SK-N-SH treated with all-trans-retinoic acid at 6 μM for 48 hours (cell line): ENCODE measurements around the gene PCBD2.
A peak's percentile ranks its signal among the peaks of the same experiment; 100 is the strongest.

ENCODE experiments used
- ATAC-seq: fragments of 200-7000 bp; cut with Tn5 transposase; 3 replicates; pipeline ENCODE4 v1.9.1; 2020; ENCODE audit warnings: mild to moderate bottlenecking, moderate library complexity
- CSDC2 ChIP-seq: fragments of 250-450 bp; sonication (Bioruptor Pico); IDR thresholded peaks from 2 replicates; pipeline ENCODE4 v1.5.0; 2020; ENCODE audit warnings: mild to moderate bottlenecking, moderate library complexity
- GLIS3 ChIP-seq: fragments of 250-450 bp; sonication (Bioruptor Pico); IDR thresholded peaks from 2 replicates; pipeline ENCODE4 v1.5.0; 2020; ENCODE audit warnings: mild to moderate bottlenecking, moderate library complexity
- ISL1 ChIP-seq: fragments of 250-450 bp; sonication (Bioruptor Pico); IDR thresholded peaks from 2 replicates; pipeline ENCODE4 v2.1.2; 2022; ENCODE audit warnings: mild to moderate bottlenecking, moderate library complexity
- OSR1 ChIP-seq: fragments of 250-450 bp; sonication (Bioruptor Pico); IDR thresholded peaks from 2 replicates; pipeline ENCODE4 v1.8.0; 2022; ENCODE audit warnings: moderate library complexity, mild to moderate bottlenecking, inconsistent platforms
- RARB ChIP-seq: fragments of 250-450 bp; sonication (Bioruptor Pico); IDR thresholded peaks from 2 replicates; pipeline ENCODE4 v1.8.0; 2021; ENCODE audit warnings: mild to moderate bottlenecking, moderate library complexity
- SNAI2 ChIP-seq: fragments of 250-450 bp; sonication (Bioruptor Pico); IDR thresholded peaks from 2 replicates; pipeline ENCODE4 v1.5.0; 2020; ENCODE audit warnings: mild to moderate bottlenecking, moderate library complexity
- TCF4 ChIP-seq: fragments of 250-450 bp; sonication (Bioruptor Pico); IDR thresholded peaks from 2 replicates; pipeline ENCODE4 v1.8.0; 2021; ENCODE audit warnings: mild to moderate bottlenecking, moderate library complexity, borderline replicate concordance
- TOX ChIP-seq: fragments of 250-450 bp; sonication (Bioruptor Pico); IDR thresholded peaks from 2 replicates; pipeline ENCODE4 v1.8.0; 2021; ENCODE audit warnings: mild to moderate bottlenecking, moderate library complexity, borderline replicate concordance
- ZC3H10 ChIP-seq: fragments of 250-450 bp; sonication (Bioruptor Pico); IDR thresholded peaks from 2 replicates; pipeline ENCODE4 v1.5.1; 2021; ENCODE audit warnings: mild to moderate bottlenecking, moderate library complexity
- ZFP3 ChIP-seq: fragments of 250-450 bp; sonication (Bioruptor Pico); IDR thresholded peaks from 2 replicates; pipeline ENCODE4 v1.5.0; 2020; ENCODE audit warnings: mild to moderate bottlenecking, moderate library complexity
- ZNF565 ChIP-seq: fragments of 450-650 bp; formaldehyde crosslinking; conservative IDR thresholded peaks from 2 replicates; pipeline ENCODE4 v1.5.0; 2020; ENCODE audit warnings: low read depth, mild to moderate bottlenecking, moderate library complexity
- ZNF70 ChIP-seq: fragments of 450-650 bp; formaldehyde crosslinking; IDR thresholded peaks from 2 replicates; pipeline ENCODE4 v1.5.0; 2020; ENCODE audit warnings: mild to moderate bottlenecking, moderate library complexity
- ZNF8 ChIP-seq: fragments of 450-650 bp; formaldehyde crosslinking; IDR thresholded peaks from 2 replicates; pipeline ENCODE4 v1.5.0; 2020; ENCODE audit warnings: mild to moderate bottlenecking, moderate library complexity
- TF ChIP-seq, protein P1 (sequence below): fragments of 250-450 bp; sonication (Bioruptor Pico); IDR thresholded peaks from 2 replicates; pipeline ENCODE4 v1.5.0; 2020; ENCODE audit warnings: mild to moderate bottlenecking, moderate library complexity
- TF ChIP-seq, protein P2 (sequence below): fragments of 250-450 bp; sonication (Bioruptor Pico); IDR thresholded peaks from 2 replicates; pipeline ENCODE4 v1.5.1; 2021; ENCODE audit warnings: mild to moderate bottlenecking, moderate library complexity
- TF ChIP-seq, protein P3 (sequence below): fragments of 250-450 bp; sonication (Bioruptor Pico); IDR thresholded peaks from 2 replicates; pipeline ENCODE4 v1.8.0; 2021; ENCODE audit warnings: low read depth, mild to moderate bottlenecking, moderate library complexity, borderline replicate concordance

Gene PCBD2

DNA sequence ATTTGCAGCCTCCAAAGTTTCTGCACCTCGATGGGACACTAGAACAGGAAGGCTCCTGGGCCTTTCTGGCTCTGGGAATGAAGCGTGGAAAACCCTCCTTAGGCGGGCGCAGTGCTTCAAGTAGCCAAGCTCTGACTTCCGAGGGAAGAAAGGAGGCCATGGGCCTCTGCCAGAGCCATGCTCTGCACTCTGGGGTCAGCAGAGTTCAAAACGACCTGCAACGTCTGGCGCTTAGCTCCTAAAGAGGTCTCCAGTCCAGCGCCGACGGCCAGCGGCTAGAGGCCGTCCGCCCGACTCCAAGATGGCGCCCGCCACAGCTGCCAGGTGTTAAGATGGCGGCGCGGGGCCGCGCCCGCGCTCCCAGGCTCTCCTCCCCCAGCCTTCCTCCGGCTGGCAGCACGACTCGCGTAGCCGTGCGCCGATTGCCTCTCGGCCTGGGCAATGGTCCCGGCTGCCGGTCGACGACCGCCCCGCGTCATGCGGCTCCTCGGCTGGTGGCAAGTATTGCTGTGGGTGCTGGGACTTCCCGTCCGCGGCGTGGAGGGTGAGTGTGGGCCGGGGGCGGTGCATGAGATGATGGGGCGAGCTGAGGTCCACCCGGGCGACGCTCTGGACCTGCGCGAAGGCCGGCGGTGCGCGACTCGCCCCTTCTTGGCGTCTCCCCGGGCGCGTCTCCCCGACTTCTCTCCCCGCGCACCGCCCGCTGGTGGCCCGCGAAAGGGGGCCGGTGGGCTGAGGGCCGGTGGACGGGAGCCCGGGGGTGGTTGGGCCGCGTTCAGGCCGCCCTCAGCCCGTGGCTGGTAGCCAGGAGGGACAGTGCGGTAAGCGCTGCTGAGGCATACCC is 30.7 kb upstream of the PCBD2 start, which contains the start of gene TXNDC15:
TSS of gene TXNDC15 (plus strand) at position 385 of the 844 bp plus-strand sequence. CDS start at position 442, 57 bp downstream.
- TF ChIP-seq ZFP3 (CRISPR knock-in tag) (peak; percentile 86), TCF4 (peak; percentile 23; the same call in 1 of the 2 replicates), RARB (CRISPR knock-in tag) (no peak), ZNF8 (CRISPR knock-in tag) (no peak), OSR1 (CRISPR knock-in tag) (no peak), ISL1 (CRISPR knock-in tag) (no peak), SNAI2 (CRISPR knock-in tag) (no peak), ZNF70 (no peak), CSDC2 (CRISPR knock-in tag) (peak; percentile 87; the same call in 1 of the 2 replicates), ZNF565 (no peak), GLIS3 (peak; percentile 87), ZC3H10 (0 out of 2 replicates have a peak, but pooled peaks have one; percentile 34), TOX (CRISPR knock-in tag) (no peak)
- TF ChIP-seq, protein P1, sequence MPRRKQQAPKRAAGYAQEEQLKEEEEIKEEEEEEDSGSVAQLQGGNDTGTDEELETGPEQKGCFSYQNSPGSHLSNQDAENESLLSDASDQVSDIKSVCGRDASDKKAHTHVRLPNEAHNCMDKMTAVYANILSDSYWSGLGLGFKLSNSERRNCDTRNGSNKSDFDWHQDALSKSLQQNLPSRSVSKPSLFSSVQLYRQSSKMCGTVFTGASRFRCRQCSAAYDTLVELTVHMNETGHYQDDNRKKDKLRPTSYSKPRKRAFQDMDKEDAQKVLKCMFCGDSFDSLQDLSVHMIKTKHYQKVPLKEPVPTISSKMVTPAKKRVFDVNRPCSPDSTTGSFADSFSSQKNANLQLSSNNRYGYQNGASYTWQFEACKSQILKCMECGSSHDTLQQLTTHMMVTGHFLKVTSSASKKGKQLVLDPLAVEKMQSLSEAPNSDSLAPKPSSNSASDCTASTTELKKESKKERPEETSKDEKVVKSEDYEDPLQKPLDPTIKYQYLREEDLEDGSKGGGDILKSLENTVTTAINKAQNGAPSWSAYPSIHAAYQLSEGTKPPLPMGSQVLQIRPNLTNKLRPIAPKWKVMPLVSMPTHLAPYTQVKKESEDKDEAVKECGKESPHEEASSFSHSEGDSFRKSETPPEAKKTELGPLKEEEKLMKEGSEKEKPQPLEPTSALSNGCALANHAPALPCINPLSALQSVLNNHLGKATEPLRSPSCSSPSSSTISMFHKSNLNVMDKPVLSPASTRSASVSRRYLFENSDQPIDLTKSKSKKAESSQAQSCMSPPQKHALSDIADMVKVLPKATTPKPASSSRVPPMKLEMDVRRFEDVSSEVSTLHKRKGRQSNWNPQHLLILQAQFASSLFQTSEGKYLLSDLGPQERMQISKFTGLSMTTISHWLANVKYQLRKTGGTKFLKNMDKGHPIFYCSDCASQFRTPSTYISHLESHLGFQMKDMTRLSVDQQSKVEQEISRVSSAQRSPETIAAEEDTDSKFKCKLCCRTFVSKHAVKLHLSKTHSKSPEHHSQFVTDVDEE (CRISPR knock-in tag), result peak; percentile 91
- TF ChIP-seq, protein P2, sequence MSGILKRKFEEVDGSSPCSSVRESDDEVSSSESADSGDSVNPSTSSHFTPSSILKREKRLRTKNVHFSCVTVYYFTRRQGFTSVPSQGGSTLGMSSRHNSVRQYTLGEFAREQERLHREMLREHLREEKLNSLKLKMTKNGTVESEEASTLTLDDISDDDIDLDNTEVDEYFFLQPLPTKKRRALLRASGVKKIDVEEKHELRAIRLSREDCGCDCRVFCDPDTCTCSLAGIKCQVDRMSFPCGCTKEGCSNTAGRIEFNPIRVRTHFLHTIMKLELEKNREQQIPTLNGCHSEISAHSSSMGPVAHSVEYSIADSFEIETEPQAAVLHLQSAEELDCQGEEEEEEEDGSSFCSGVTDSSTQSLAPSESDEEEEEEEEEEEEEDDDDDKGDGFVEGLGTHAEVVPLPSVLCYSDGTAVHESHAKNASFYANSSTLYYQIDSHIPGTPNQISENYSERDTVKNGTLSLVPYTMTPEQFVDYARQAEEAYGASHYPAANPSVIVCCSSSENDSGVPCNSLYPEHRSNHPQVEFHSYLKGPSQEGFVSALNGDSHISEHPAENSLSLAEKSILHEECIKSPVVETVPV (CRISPR knock-in tag), result no peak
- TF ChIP-seq, protein P3, sequence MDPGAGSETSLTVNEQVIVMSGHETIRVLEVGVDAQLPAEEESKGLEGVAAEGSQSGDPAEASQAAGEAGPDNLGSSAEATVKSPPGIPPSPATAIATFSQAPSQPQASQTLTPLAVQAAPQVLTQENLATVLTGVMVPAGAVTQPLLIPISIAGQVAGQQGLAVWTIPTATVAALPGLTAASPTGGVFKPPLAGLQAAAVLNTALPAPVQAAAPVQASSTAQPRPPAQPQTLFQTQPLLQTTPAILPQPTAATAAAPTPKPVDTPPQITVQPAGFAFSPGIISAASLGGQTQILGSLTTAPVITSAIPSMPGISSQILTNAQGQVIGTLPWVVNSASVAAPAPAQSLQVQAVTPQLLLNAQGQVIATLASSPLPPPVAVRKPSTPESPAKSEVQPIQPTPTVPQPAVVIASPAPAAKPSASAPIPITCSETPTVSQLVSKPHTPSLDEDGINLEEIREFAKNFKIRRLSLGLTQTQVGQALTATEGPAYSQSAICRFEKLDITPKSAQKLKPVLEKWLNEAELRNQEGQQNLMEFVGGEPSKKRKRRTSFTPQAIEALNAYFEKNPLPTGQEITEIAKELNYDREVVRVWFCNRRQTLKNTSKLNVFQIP (CRISPR knock-in tag), result no peak
- ATAC-seq, result peak; percentile 93

DNA sequence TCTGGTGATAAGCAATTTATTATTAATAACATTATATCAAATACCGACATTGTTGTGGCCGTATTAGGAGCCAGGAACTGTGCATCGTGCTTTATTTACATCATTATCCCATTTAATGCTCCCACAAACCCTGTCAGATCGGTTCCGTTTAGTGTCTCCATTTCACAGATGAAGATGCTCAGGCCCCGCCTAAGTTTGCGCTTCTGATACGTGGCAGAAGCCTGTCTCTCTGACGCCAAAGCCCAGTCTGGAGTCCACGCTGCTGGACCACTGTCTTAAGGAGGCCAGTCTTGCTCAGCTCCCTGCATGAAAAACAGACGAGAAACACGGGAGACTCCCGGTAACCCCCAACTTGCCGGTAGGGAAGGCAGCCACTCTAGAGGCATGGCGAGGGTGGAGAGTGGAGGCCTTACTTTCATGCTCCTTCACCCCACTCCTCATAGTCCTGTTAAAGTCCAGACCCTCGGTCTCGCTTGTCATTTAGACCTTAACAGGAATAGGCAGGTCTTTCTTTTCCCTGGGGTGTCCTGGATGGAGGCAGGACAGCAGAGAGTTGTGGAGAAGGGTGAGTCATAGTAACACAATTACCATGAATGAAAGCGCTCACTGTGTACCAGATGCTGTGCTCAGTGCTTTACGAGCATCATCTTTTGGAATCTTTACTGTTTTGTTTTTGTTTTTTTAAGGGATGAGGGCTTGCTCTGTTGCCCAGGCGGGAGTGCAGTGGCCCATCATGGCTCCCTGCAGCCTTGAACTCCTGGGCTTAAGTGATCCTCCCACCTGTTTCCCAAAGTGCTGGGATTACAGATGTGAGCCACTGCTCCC is 29.9 kb upstream of the PCBD2 start:
- TF ChIP-seq, protein P1 (CRISPR knock-in tag), result 0 out of 2 replicates have a peak, but pooled peaks have one; percentile 8
- TF ChIP-seq ZC3H10 (no peak), TOX (CRISPR knock-in tag) (no peak)
- TF ChIP-seq, all 23 proteins: peak for 1
- ATAC-seq, result peak; percentile 80

DNA sequence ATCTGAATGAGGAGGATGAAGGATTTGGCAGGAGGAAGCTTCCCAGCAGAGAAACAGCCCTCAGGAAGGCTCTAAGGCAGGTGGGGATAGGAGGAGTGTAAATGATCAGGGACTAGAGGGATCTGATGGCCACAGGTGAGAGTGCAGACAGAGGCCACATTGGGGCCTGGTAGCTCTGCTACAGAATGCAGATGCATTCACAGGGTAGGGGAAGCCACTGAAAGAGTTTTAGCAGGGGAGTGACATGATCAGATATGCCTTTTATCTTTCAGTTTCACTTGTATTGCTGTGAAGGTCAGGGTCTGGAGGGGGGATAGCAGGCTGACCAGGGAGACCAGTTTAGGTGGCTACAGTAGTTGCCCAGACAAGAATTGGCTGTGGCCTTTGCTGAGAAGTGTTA is 27.8 kb upstream of the PCBD2 start:
- TF ChIP-seq, protein P3 (CRISPR knock-in tag), result no peak
- TF ChIP-seq ISL1 (CRISPR knock-in tag), result no peak
- no peak for TF ChIP-seq ZNF565
- no peak for TF ChIP-seq RARB (CRISPR knock-in tag)
- no peak for ATAC-seq
